Esophagus squamous epithelium (tissue), 4 donors: Measurements from ENCODE around the gene PRR15L.

Experiments
- POLR2A ChIP-seq, 4 donors: fragments of 450-650 bp; IDR thresholded peaks; one replicate each; pipeline ENCODE4 v1.6.1; 2017; ENCODE audit warnings: antibody characterized with exemption in 4 of 4, mild to moderate bottlenecking in 4 of 4, moderate library complexity in 3 of 4
- TF ChIP-seq, protein P1 (sequence below), 6 experiments: fragments of 450-650 bp in 4 of 6; fragments of 200-600 bp in 2 of 6; sonication (generic) in 2 of 6; IDR thresholded peaks; one replicate each; pipeline ENCODE4 v1.5.1; 2016 to 2019; ENCODE audit warnings: antibody characterized with exemption in 6 of 6, mild to moderate bottlenecking in 4 of 6, moderate library complexity in 4 of 6

DNA sequence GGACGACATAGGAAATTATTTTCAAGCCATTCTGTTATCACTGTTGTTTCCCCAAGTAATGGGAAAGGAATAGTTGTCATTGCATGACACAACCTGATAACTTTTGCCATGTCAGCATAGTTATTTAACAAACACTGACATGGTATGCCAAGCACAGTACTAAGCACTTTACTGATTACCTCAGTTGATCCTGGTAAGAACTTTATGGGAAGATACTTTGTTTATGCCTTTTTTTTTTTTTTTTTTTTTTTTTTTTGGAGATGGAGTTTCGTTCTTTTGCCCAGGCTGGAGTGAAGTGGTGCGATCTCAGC is 32.0 kb downstream of the PRR15L start:
- TF ChIP-seq, protein P1, sequence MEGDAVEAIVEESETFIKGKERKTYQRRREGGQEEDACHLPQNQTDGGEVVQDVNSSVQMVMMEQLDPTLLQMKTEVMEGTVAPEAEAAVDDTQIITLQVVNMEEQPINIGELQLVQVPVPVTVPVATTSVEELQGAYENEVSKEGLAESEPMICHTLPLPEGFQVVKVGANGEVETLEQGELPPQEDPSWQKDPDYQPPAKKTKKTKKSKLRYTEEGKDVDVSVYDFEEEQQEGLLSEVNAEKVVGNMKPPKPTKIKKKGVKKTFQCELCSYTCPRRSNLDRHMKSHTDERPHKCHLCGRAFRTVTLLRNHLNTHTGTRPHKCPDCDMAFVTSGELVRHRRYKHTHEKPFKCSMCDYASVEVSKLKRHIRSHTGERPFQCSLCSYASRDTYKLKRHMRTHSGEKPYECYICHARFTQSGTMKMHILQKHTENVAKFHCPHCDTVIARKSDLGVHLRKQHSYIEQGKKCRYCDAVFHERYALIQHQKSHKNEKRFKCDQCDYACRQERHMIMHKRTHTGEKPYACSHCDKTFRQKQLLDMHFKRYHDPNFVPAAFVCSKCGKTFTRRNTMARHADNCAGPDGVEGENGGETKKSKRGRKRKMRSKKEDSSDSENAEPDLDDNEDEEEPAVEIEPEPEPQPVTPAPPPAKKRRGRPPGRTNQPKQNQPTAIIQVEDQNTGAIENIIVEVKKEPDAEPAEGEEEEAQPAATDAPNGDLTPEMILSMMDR (IDR thresholded peaks at IDR 0.05): no peak
- TF ChIP-seq POLR2A (IDR thresholded peaks at IDR 0.05): no peak
